Lung (tissue), 12 donors: ENCODE measurements around the gene COP1. TPM values are rescaled to one million over a fixed set of nuclear protein-coding genes. Genes with fewer than 3 reads are reported as not detected.

Experiments
- ATAC-seq: fragments of 200-7000 bp; cut with Tn5 transposase; one replicate; pipeline ENCODE4 v1.9.1; 2020; ENCODE audit warnings: moderate number of reproducible peaks; ENCODE audit not compliant: insufficient read depth, low FRiP score
- DNase-seq, 3 donors: peaks; one replicate each; pipeline ENCODE4 v3.0.0-alpha.2; 2013 to 2017
- H3K27ac ChIP-seq, 2 donors: one replicate each; pipeline ENCODE4 v1.5.1; 2013; ENCODE audit warnings: mild to moderate bottlenecking in 2 of 2, moderate library complexity in 2 of 2, control low read depth in 1 of 2, inconsistent platforms in 1 of 2, low read depth in 1 of 2, low read length in 1 of 2
- H3K27me3 ChIP-seq, 3 donors: one replicate each; pipeline ENCODE4 v1.5.1; 2013; ENCODE audit warnings: low read length in 2 of 3; ENCODE audit not compliant: control insufficient read depth in 3 of 3, insufficient read depth in 3 of 3
- H3K36me3 ChIP-seq, 4 donors: one replicate each; pipeline ENCODE4 v1.5.1; 2013; ENCODE audit warnings: low read length in 4 of 4, mild to moderate bottlenecking in 1 of 4, moderate library complexity in 1 of 4; ENCODE audit not compliant: control insufficient read depth in 4 of 4, insufficient read depth in 4 of 4
- H3K4me1 ChIP-seq, 5 donors: one replicate each; pipeline ENCODE4 v1.5.1; 2013; ENCODE audit warnings: low read length in 5 of 5, mild to moderate bottlenecking in 2 of 5, moderate library complexity in 1 of 5; ENCODE audit not compliant: control insufficient read depth in 5 of 5, insufficient read depth in 5 of 5
- H3K4me3 ChIP-seq: one replicate; pipeline ENCODE4 v1.5.1; 2013; ENCODE audit warnings: mild to moderate bottlenecking, control low read depth, moderate library complexity
- H3K9ac ChIP-seq, 2 donors: one replicate each; pipeline ENCODE4 v1.5.1; 2013; ENCODE audit warnings: low read length in 2 of 2, control low read depth in 1 of 2; ENCODE audit not compliant: insufficient read depth in 1 of 2
- H3K9me3 ChIP-seq, 4 donors: one replicate each; pipeline ENCODE4 v1.5.1; 2013; ENCODE audit warnings: low read length in 3 of 4, mild to moderate bottlenecking in 1 of 4, moderate library complexity in 1 of 4; ENCODE audit not compliant: control insufficient read depth in 4 of 4, insufficient read depth in 3 of 4
- WGBS, 2 donors: extraction: QIAGEN DNeasy Blood & Tissue Kit; methylation state at CpG; one replicate each; pipeline ENCODE4 v1.1.7; 2013; 5-methylcytosine and 5-hydroxymethylcytosine counted together
- polyA plus RNA-seq, 2 donors: library from polyadenylated mRNA; stranded (reverse); fragments of 200-250 nt; gene quantifications; one replicate each; pipeline ENCODE4 v1.2.1, GENCODE V29; 2013
- total RNA-seq, 2 donors: library from RNA; depleted of rRNA in 1 of 2; stranded (reverse); fragments of >200 nt in 1 of 2; gene quantifications; one replicate each; pipeline ENCODE4 v1.2.1, GENCODE V29; 2014 to 2021
- TF ChIP-seq, protein P1 (sequence below): IDR thresholded peaks from 2 replicates; pipeline ENCODE4 v1.5.1; 2012; ENCODE audit warnings: mild to moderate bottlenecking; ENCODE audit errors: control extremely low read depth, extremely low read depth
- donor health status: control.
- donor health status: control.
- donor health status: Bipolar disorder and iron deficiency.
- donor health status: healthy.
- donor health status: DM: yes; HTN: yes; CAD: no.

Gene COP1
- total and polyA plus RNA-seq, 4 donors = 31.3 to 71.4 (median 52.8) TPM

DNA sequence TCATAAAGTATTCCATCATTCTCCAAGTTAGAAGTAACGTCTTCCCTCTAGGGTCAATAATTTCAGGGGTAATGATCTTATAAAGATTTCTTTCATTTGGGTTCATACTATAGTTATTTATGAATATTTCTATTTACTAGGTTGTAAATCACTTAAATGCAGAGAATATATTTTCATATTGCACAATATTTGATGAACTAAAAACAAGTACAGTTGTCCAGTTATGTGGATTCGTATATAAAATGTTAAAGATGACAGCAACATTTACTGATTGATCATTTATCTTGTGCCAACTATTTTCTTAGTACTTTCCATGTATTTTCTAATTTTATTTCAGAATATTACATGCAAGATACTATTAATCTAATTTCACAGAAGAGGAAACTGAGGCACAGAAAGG lies 243.3 kb downstream of the COP1 start:
- DNase-seq (no peak), ATAC-seq (no peak)
- Histone ChIP-seq H3K4me3 (no peak overlapping the region), H3K27ac (no peak overlapping the region), H3K9me3 (no peaks in the 10 kb centered on the region), H3K9ac (no peak overlapping the region), H3K36me3 (peaks cover 0 to 8% (median 5%) of the 10 kb centered on the region in 4 donors), H3K27me3 (no peaks in the 10 kb centered on the region), H3K4me1 (no peaks in the 10 kb centered on the region)
- 96 to 98% methylated on average over 2 of the region's 2 CpGs for WGBS, 2 donors
- TF ChIP-seq, protein P1, sequence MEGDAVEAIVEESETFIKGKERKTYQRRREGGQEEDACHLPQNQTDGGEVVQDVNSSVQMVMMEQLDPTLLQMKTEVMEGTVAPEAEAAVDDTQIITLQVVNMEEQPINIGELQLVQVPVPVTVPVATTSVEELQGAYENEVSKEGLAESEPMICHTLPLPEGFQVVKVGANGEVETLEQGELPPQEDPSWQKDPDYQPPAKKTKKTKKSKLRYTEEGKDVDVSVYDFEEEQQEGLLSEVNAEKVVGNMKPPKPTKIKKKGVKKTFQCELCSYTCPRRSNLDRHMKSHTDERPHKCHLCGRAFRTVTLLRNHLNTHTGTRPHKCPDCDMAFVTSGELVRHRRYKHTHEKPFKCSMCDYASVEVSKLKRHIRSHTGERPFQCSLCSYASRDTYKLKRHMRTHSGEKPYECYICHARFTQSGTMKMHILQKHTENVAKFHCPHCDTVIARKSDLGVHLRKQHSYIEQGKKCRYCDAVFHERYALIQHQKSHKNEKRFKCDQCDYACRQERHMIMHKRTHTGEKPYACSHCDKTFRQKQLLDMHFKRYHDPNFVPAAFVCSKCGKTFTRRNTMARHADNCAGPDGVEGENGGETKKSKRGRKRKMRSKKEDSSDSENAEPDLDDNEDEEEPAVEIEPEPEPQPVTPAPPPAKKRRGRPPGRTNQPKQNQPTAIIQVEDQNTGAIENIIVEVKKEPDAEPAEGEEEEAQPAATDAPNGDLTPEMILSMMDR = no peak

DNA sequence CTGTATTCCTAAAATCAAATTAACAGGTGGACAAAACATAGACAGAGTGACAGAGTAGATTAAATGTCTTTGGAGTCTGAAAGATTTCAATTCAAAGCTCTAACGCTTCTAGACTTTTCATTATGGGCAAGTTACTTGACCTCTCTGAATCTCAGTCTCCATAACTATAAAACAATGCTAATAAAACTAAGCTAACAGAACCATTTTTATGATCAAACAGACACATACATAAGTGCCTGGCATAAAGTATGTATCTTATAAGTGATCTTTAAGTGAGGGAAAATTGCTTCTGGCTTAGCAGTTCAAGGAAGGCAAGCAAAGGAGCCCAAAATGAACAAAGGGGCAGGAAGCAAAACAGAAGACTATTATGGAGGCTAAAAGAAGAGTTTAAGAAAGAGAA lies 246.9 kb downstream of the COP1 start:
- H3K9ac ChIP-seq = no peak overlapping the region
- H3K27ac ChIP-seq = no peak overlapping the region
- ATAC-seq (no peak), DNase-seq (no peak)
- H3K4me1 ChIP-seq = no peaks in the 10 kb centered on the region
- H3K4me3 ChIP-seq = no peak overlapping the region
- no peaks in the 10 kb centered on the region for H3K27me3 ChIP-seq
- WGBS, 2 donors = 93 to 97% methylated on average over 1 of the region's 1 CpG
- H3K36me3 ChIP-seq = peaks cover 0 to 10% (median 5%) of the 10 kb centered on the region in 4 donors
- H3K9me3 ChIP-seq = no peaks in the 10 kb centered on the region
- TF ChIP-seq, protein P1 = no peak

DNA sequence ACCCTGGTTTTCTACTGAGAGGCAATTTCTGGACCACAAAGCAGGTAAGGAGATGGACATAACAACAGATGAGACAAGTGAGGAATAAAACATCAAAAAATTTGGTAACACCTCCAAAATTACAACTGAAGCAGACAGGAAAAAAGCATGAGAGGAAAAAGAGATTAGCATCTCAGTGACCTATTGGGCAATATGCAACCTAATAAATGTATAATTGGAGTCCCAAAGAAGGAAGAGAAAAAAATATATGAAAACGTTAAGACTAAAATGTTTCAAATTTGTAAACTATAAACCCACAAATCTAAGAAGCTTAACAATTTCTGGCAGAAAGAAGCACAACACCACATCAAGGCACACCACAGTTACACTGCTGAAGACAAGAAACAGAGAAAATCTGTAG lies 255.5 kb downstream of the COP1 start:
- Histone ChIP-seq H3K9me3 (peaks cover 0 to 2% (median 0%) of the 10 kb centered on the region in 4 donors), H3K9ac (no peak overlapping the region), H3K27me3 (no peaks in the 10 kb centered on the region), H3K4me3 (no peak overlapping the region), H3K27ac (no peak overlapping the region), H3K4me1 (peaks cover 0 to 4% (median 0%) of the 10 kb centered on the region in 5 donors), H3K36me3 (peaks cover 0 to 13% (median 7%) of the 10 kb centered on the region in 4 donors)
- WGBS, 2 donors = 94 to 98% methylated on average over 1 of the region's 1 CpG
- TF ChIP-seq, protein P1 = no peak
- peak in 1 of 3 donors; percentile 3 for DNase-seq
- no peak for ATAC-seq

DNA sequence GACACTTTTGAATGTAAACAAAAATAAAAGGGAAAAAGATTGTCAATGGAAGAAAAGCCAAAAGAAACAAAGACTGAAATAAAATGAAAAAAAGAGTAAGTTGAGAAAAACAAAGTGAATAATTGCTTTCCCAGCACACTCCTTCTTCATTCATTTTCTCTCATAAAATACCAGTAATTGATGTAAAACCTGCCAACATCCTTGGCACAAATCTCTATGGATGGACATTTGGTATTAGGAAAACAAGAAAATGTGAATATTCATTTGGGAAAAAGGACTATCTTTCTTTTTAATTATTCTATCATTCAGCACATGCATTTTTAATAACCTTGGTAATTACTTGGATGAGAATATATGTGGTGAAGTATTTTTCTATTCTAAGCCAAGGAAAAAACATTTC lies 259.3 kb downstream of the COP1 start:
- DNase-seq = peak in 1 of 3 donors; percentile 5
- Histone ChIP-seq H3K36me3 (peaks cover 0 to 18% (median 3%) of the 10 kb centered on the region in 4 donors), H3K27me3 (no peaks in the 10 kb centered on the region), H3K9me3 (peaks cover 0 to 2% (median 0%) of the 10 kb centered on the region in 4 donors), H3K4me1 (peaks cover 0 to 10% (median 0%) of the 10 kb centered on the region in 5 donors), H3K27ac (no peak overlapping the region), H3K4me3 (no peak overlapping the region), H3K9ac (no peak overlapping the region)
- no peak for ATAC-seq
- TF ChIP-seq, protein P1 = no peak
